ENCODE results near the gene POLE4.

Gene POLE4

GRCh38 chr2:74941284-74941683, 17.2 kb upstream of the POLE4 start:
- DNase-seq (ENCODE audit: low spot score): no peak

- no peak for DNase-seq (ENCODE audit: low spot score)
Observed at GRCh38 chr2:74942263-74942662, 16.2 kb upstream of the POLE4 start.

GRCh38 chr2:74944987-74945787, 13.3 kb upstream of the POLE4 start:
- no peak for DNase-seq (ENCODE audit: low spot score)

- DNase-seq (ENCODE audit: low spot score): no peak
Observed at GRCh38 chr2:74945788-74946331, 12.6 kb upstream of the POLE4 start.

GRCh38 chr2:74947703-74948102, 10.7 kb upstream of the POLE4 start:
- DNase-seq (ENCODE audit: low spot score): no peak

GRCh38 chr2:74948779-74949178, 9.7 kb upstream of the POLE4 start:
- DNase-seq (ENCODE audit: low spot score): no peak

GRCh38 chr2:74951211-74951754, 7.2 kb upstream of the POLE4 start:
- DNase-seq (ENCODE audit: low spot score): peak; percentile 36

GRCh38 chr2:74952575-74952974, 5.9 kb upstream of the POLE4 start:
- DNase-seq (ENCODE audit: low spot score): no peak

GRCh38 chr2:74953796-74954499, 4.5 kb upstream of the POLE4 start:
- DNase-seq (ENCODE audit: low spot score): no peak

- no peak for DNase-seq (ENCODE audit: low spot score)
Observed at GRCh38 chr2:74954500-74954874, 4.0 kb upstream of the POLE4 start.

GRCh38 chr2:74957886-74958273, 563 bp upstream of the POLE4 start:
- DNase-seq (ENCODE audit: low spot score): no peak

- no peak for DNase-seq (ENCODE audit: low spot score)
Observed at GRCh38 chr2:74959106-74959751, 786 bp downstream of the POLE4 start.

GRCh38 chr2:74966887-74967286, 8.4 kb downstream of the POLE4 start:
- DNase-seq (ENCODE audit: low spot score): no peak

- no peak for DNase-seq (ENCODE audit: low spot score)
Observed at GRCh38 chr2:74975016-74975415, 16.6 kb downstream of the POLE4 start.

- peak; percentile 23 for DNase-seq (ENCODE audit: low spot score)
Observed at GRCh38 chr2:74979844-74980243, 21.4 kb downstream of the POLE4 start.

GRCh38 chr2:74982577-74982976, 24.1 kb downstream of the POLE4 start:
- peak; percentile 14 for DNase-seq (ENCODE audit: low spot score)

- DNase-seq (ENCODE audit: low spot score): no peak
Observed at GRCh38 chr2:74983631-74984392, 25.4 kb downstream of the POLE4 start.

GRCh38 chr2:74984947-74985637, 26.6 kb downstream of the POLE4 start:
- no peak for DNase-seq (ENCODE audit: low spot score)

GRCh38 chr2:74985978-74986609, 27.7 kb downstream of the POLE4 start:
- peak; percentile 11 for DNase-seq (ENCODE audit: low spot score)

GRCh38 chr2:74991977-74992376, 33.5 kb downstream of the POLE4 start:
- DNase-seq (ENCODE audit: low spot score): no peak

- DNase-seq (ENCODE audit: low spot score): no peak
Observed at GRCh38 chr2:74999468-74999867, 41.0 kb downstream of the POLE4 start.
